HTR-8/SVneo (cell line): Measurements from ENCODE around the gene SPON1.
"Not testable (repeated sequence)": the region's sequence is repeated elsewhere in the genome, so short reads cannot be mapped to it uniquely, and the experiment has no call there.

Experiments used
- DNase-seq: peaks from one replicate; pipeline ENCODE4 v3.0.0; 2011; ENCODE audit warnings: low spot score, mixed read lengths; ENCODE audit not compliant: insufficient read length
- FAIRE-seq: peaks from 2 replicates; lab custom pipeline; 2011; peaks lifted over from hg19 to GRCh38; lab: Jason Lieb, UNC

The SPON1 gene

GRCh38 chr11:13962562-13963168, at the start of gene SPON1:
SPON1 (plus strand) TSS chr11:13962723; CDS start chr11:13962905, 182 bp downstream.
- FAIRE-seq (no peak), DNase-seq (no peak)

- FAIRE-seq, result no peak
- DNase-seq, result no peak
Measured at GRCh38 chr11:13917264-13917663, 45.3 kb upstream of the SPON1 start.

DNA sequence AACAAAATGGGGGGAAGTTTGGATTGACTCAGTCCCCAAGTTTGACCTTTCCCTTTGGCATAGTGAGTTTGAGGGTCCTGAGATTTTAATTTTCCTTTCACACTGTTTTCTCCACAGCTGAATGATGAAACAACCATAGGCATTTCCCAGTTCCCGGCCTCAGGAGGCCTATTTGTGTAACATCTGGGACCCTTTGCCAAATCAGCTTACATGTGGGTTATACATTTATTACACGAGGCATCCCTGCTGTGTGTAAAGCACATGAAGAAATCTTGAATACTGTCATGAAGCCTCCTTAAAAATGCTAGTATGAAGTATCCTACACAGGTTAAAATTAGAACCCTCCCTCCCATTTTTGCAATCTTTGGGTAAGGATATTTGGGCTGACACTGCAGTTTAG, 44.6 kb upstream of the SPON1 start:
- no peak for DNase-seq
- FAIRE-seq, result no peak

- FAIRE-seq (no peak), DNase-seq (no peak)
Measured at GRCh38 chr11:13920756-13921155, 41.8 kb upstream of the SPON1 start.

DNA sequence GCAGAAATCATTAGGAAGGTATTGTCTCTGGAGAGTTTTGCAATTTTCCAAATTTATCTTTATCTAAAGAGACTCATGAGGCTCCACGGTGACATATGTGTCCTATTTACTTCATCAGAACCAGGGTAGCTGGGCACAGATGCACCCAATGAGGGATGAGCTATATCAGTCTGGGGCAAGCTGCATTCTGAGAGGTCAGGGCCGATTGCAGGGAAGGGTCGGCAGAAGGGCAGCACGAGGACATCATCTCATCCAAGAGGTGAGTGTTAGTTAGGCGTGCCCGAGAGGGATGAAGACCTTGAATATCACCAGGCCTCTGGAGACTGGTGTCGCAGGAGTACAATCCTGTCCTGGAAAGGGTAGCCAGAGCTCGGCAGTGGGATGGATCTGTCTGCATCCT, 41.0 kb upstream of the SPON1 start:
- FAIRE-seq, result no peak
- no peak for DNase-seq

DNA sequence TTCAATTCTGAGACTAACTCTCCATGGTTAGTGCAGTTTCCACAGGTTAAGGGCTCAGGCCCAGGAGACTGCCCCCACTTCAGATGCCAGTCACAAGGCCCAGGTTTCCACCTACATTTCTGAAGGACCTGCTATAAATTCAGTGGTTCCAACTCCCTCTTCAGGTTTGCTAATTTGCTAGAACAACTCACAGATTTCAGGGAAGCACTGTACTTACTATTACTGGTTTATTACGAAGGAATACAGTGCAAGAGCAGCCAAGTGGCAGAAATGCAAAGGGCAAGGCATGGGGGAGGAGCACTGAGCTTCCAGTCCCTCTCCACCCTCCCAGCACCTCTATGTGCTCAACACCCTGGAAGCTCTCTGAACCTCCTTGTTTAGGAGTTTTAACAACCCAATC, 39.3 kb upstream of the SPON1 start:
- no peak for DNase-seq
- FAIRE-seq, result no peak

DNA sequence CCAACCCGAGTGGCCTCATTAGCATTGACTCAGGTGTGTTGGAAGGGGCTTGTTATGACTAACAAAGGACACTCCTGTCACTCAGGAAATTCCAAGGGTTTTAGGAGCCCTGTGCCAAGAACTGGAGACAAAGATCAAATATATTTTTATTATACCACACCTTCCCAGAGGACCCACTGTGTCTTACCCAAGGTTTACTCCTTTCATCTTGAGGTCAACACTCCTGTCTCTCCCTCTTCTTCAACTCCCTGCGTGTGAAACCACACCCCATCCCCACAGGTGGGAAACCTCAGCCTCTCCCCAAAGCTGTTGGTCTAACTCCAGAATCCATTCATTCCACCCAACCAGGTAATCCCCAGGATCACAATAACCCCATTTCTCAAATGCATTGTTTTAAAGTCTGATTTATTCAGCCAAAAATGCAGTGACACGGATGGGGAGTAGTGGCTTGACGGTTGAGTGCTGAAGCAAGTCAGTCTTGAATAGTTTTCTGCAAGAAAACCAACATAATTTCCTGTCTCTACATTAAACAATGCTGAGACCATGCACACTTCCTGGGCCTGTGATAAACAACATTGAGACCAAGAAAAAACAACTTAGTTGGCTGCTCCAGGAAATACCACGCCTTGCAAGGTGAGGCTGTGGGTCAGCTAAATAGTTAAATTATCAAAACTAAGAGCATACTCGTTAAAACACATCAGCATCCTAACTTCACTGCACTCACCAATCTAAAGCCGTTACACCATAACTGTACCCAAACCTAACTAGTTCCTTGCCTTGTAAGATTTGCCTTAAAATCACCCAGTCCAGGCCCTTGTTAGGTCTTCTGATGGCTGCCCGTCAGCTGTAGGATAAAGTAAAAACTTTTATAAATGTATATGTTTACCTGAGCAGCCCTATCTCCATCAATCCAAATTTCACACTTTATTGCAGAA, 38.5 kb upstream of the SPON1 start:
- DNase-seq, result no peak
- FAIRE-seq, result no peak

- DNase-seq, result no peak
- FAIRE-seq, result no peak
Measured at GRCh38 chr11:13924801-13925327, 37.7 kb upstream of the SPON1 start.

DNA sequence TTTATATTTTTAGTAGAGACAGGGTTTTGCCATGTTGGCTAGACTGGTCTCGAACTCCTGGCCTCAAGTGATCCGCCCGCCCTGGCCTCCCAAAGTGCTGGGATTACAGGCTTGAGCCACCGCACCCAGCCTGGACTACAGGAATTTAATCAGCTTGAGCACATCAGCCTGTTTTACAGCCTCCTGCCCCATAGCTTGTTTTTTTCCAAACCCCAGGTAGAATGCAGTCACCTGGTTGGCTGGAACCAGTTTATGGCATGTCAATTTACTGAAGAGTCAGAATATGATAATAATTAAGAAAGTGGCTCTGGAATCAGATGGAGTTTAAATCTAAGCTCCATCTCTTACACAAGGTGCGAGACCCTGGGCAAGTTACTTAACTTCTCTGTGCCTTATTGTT, 36.2 kb upstream of the SPON1 start:
- FAIRE-seq, DNase-seq: not testable (repeated sequence)

- FAIRE-seq, result no peak
- no peak for DNase-seq
Measured at GRCh38 chr11:13926981-13927380, 35.5 kb upstream of the SPON1 start.

DNA sequence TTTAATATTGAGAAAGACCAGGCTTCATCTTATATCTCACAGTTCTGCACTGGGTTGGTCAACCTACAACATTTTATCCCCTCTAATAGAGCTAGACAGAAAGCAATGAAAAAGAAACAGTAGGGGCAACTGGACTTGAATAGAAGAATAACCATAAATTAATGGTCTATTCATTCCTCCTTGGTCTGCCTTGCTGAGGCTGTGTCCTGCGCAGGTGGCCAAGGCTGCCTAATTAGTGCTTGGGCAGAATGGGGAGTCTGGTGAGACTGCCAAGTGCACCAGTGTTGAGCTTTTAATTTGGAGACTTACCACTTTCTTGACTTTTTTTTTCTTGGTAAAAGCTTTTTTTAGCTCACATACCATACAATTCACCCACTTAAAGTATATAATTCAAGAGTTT, 35.0 kb upstream of the SPON1 start:
- FAIRE-seq (no peak), DNase-seq (no peak)

DNA sequence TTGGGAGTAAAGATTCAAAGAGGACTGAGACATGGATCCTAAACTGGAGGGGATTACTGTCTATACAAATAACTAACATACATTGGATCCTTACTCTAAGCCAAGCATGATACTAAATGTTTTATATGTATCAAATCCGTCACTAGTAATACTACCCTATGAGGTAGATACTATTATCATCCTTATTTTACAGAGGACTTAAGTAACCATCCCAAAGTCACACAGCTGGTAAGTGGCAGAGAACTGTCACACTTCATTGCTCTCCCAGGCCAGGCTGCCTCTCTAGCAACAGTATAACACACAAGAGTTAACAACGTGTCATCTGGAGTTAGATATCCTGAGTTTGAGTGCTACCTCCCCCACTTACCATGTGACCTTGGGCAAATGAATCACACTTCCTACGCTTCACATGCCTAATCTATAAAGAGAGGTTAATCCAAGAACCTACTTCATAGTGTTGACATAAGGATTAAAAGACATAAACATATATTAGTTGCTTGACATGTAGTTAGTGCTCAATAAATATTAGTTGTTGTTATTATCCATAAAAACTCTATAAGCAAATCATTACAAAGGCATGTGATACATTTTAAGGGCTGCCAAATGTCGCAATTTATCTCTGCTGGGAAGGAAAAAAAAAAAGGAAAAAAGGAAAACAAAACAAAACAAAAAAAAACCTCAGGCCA, 33.8 kb upstream of the SPON1 start:
- DNase-seq (peak; percentile 32), FAIRE-seq (peak; percentile 70)

GRCh38 chr11:13929395-13929891, 33.1 kb upstream of the SPON1 start:
- FAIRE-seq (no peak), DNase-seq (no peak)

- no peak for FAIRE-seq
- DNase-seq, result no peak
Measured at GRCh38 chr11:13931356-13931755, 31.2 kb upstream of the SPON1 start.

- not testable (repeated sequence) for FAIRE-seq, DNase-seq
Measured at GRCh38 chr11:13937154-13937553, 25.4 kb upstream of the SPON1 start.

- FAIRE-seq, DNase-seq: not testable (repeated sequence)
Measured at GRCh38 chr11:13938829-13939228, 23.7 kb upstream of the SPON1 start.

- peak; percentile 41 for DNase-seq
- FAIRE-seq, result peak; percentile 31
Measured at GRCh38 chr11:13939961-13940906, 22.3 kb upstream of the SPON1 start.

DNA sequence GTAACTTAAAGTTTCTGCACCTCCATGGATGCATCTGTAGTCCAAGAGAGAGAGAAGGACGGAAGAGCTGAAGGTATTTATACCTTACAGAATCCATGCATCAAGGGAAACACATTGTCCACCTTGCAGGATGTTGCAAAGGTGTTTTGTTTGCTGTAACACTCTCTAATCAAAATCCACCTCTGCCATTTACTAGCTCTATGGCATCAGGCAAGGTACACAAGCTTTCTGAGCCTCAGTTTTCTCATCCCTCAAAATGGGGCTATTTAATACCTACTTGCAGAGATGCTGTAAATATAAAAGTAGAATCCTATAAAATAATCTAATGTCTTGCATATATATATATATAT, 21.6 kb upstream of the SPON1 start:
- DNase-seq (no peak), FAIRE-seq (no peak)

DNA sequence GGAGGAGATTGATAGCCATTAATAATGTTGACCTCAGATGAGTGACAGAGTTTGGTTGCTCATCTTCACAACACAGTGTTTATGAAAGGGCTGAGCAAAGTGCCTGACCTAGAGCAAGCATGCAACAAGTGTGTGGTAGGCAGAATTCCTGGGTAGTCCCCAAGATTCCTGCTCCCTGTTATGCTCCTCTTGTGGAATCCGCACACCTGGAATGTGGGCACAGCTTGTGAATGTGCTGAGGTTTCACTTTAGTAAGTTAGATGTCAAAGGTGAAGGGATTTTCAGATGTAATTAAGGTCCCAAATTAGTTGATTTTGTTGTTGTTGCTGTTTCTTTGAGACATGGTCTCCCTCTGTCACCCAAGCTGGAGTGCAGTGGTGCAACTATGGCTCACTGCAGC, 20.7 kb upstream of the SPON1 start:
- no peak for DNase-seq
- FAIRE-seq, result no peak

DNA sequence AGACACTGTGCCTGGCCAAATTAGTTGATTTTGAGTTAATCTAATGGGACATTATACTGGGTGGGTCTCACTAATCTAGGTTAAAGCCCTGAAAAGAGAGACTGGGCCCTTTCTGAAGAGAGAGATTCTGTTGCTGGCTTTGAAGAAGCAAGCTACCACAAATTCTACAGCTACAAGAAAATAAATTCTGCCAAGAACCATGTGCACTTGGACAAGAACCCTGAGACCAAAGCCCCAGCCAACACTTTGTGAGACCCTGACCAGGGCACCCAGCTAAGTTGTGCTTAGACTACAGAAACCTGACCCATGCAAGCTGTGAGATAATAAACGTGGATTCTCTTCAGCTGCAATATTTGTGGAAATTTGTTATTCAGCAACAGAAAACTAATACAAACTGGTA, 20.1 kb upstream of the SPON1 start:
- no peak for DNase-seq
- no peak for FAIRE-seq
